Stimulated activated CD8-positive, alpha-beta memory T cell treated with anti-CD3 and anti-CD28 coated beads, Interleukin-2, amount 100 ng/mL, for 1 hour (primary cell): ENCODE results near the gene SYNGR4.

Experiments
- DNase-seq, 2 donors: peaks; one replicate each; pipeline ENCODE4 v3.0.0-alpha.2; 2020; ENCODE audit warnings: low read depth in 2 of 2

Gene SYNGR4

DNA sequence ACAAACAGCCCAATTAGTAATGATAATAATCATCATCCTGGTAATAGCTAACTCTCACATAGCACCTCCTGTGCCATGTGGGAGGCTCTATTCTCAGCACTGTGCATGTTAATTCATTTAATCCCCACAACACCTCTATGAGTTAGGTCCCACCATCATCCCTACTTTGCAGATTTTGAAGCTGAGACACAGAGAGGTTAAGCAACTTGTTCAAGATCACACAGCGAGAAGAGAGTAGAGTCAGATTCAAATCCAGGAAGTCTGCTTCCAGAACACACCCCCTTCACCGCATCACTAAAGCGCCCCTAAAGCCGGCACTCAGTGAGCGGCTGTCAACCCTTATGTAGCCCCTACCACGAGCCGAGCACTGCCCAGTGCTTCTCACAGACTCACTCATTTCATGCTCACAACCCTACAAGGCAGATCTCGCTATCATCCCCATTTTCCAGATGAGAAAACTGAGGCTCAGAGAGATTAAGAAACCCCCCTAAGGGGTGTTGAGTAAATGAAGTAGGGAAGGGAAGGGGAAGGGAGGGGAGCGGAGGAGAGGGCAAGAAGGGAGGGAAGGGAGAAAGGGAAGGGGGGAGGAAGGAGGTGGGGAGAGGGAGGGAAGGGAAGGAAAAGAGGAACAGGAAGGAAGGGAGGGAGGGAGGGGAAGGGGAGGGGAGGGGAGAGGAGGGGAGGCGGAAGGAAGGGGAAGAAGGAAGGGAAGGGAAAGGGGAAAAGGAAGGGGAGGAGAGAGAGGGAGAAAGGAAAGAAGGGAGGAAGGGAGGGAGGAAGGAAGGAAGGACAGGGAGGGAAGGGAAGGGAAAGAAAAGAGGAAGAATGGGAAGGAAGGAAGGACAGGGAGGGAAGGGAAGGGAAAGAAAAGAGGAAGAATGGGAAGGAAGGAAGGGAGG, 22.4 kb upstream of the SYNGR4 start:
- no peak for DNase-seq

DNA sequence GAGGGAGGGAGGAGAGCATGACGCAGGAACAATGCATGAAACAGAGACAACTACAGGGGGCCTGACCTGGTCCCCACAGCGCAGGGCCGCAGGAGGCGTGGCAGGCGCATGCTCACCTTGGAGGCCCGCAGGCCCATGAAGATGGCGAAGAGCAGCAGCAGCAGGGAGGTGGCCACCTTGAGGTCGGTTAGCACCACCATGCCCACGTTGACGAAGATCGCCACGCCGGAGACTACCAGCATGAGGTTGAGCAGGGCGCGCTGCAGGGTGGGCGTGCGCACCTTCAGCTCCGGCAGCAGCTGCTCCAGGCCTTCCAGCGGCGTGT, 21.8 kb upstream of the SYNGR4 start:
- DNase-seq: no peak

DNA sequence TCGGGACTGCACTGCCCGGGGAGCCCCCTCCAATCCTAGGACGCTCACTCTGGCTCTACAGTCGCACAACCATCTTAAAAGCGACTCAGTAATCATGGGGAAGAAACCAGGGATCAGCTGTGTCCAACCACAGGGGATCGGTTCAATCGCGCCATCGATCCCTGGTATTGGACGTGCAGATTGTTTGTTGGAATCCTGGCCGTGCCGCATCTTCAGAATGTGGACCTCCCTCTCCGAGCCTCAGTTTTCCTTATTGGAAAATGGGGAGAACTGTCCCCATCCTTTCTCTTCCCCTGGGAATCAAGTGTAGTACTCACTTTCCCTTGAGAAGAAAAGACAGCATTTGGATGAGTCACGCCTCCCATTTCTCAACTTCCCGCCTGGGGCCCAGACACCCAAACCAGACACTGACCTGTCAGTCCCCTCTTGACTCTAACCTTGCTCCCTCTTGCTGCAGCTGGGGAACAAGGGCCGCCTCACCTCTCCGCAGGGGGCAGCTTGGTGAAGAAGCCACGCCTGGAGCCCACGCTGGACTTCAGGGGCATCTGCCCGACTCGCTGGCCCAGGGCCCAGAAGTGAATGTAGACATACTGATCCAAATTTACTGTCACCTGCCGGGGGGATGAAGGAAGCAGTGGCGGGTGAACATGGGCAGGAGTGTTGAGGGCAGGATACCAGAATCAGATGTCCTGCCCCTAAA, 21.2 kb upstream of the SYNGR4 start:
- DNase-seq: no peak

DNA sequence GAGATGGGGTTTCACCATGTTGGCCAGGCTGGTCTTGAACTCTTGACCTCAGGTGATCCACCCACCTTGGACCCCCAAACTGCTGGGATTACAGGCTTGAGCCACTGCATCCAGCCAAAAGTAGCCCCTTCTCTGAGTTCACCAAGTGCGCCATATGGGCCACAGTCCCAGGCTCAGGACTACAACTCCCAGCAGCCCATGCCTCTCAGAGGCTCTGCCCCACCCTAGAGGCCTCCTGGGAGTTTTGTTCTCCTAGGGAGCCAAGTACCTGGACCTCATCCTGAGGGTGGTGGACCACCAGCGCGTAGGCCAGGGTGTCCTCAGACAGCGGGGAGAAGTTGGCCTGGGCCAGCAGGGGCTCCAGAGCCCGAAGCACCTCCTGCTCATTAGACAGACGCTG, 19.3 kb upstream of the SYNGR4 start:
- no peak for DNase-seq

DNA sequence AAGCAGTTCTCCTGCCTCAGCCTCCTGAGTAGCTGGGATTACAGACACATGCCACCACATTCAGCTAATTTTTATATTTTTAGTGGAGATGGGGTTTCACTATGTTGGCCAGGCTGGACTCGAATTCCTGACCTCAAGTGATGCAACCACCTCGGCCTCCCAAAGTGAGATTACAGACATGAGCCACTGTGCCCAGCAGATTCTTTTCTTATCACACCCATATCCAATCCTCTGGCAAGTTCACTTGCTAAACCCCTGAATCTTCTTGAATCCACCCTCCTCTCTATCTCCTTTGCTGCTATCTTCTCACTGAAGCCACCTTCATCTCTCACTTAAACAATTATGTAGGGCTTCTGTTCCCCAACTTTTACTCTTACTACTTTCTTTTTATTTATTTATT, 18.0 kb upstream of the SYNGR4 start:
- no peak for DNase-seq

DNA sequence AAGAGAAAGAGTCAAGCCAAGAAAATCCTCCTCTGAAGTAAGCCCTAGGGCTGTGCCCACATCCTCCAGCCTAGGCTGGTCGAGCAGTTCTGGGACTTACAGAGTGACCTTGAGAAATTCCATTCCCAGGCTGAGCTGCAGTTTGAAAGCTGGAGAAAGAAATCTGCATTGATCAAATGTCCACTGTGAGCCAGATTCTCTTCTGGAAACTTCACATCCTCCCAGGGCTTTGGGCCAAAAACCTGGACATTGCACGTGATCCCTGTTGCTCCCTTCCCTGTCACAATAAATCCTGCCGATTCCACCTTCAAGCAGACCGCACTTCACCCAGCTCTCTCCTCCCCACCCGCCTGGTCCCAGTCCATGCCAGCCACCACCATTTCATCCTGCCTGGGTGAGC, 16.1 kb upstream of the SYNGR4 start:
- DNase-seq: no peak

DNA sequence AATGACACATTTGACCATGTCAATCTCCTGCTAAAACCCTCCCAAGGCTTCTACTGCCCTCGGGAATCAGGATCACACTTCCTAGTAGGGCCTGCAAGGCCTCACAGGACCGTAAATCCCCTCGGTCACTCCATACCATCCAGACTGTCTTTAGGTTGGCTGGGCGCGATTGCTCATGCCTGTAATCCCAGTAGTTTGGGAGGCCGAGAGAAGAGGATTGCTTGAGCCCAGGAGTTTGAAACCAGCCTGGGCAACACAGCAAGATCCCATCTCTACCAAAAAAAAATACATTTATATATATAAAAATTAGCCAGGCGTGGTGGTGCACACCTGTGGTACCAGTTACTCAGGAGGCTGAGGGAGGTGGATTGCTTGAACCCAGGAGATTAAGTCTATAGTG, 15.4 kb upstream of the SYNGR4 start:
- no peak for DNase-seq

DNA sequence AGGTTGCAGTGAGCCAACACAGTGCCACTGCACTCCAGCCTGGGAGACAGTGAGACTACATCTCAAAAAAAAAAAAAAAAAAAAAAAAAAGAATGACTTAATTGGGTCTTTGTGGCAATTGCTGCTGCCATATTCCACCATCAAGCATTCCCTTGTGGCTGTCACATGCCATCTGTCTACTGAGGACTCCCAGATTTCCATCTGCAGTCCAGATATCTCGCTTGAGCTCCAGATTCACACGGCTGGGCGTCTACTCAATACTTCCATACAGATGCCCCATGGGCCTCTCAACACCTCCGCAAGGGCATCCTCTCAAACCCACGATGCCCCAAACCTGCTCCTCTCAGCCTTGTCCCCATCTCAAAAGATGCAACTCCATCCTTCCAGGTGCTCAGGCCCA, 13.3 kb upstream of the SYNGR4 start:
- DNase-seq: no peak

DNA sequence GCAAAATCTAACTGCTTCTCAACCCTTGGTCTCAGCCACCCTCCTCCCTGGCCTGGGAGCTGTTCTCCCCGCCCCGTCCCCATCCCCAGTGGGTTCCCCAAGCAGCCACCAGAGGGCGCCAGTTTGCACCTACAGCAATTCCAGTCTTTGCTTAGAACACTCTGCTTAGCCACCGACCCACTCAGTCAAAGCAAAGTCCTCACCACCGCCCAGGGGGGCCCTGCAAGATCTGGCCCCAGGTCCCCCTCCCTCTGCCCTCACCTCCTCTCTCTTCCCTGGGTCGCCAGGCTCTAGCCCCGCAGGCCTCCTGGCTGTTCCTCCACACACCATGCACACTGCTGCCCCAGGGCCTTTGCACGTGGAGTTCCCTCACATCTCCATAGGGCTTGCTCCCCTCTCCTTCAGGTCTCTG, 12.8 kb upstream of the SYNGR4 start:
- peak; percentile 55 to 68 for DNase-seq

DNA sequence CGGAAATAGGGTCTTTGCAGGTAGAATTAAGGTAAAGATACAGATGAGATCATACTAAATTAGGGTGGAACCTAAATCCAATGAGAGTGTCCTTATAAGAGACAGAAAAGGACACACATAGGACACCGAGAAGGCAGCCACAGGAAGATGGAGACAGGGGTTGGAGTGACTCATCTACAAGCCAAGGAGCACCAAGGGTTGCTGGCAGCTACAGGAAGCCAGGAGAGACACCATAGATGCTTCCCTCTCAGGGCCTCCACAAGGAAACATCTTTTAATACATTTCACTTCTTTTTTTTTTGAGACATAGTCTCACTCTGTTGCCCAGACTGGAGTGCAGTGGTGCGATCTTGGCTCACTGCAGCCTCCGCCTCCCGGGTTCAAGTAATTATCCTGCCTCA, 10.5 kb upstream of the SYNGR4 start:
- DNase-seq: no peak

DNA sequence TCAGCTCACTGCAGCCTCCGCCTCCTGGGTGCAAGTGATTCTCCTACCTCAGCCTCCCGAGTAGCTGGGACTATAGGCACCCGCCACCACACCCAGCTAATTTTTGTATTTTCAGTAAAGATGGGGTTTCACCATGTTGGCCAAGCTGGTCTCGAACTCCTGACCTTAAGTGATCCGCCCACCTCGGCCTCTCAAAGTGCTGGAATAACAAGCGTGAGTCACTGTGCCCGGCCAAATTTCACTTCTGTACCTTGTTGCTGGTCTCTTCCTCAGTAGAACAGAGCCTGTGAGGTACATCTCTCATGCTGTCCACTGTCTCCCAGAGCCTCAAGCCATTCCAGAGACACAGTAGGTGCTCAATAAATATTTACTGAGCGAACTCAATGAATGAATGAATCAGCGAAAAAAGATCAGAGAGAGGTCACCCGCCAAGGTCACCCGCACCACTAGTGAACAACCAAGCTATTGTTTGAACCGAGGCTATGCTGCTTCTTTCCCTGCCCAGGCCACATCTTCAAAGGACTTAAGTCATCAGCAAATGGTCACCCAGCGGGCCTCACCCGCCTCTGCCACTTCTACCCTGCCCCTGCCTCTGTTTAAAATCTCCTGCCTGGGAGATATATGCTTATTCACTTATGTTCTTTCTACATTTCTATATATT, 9.7 kb upstream of the SYNGR4 start:
- no peak for DNase-seq

DNA sequence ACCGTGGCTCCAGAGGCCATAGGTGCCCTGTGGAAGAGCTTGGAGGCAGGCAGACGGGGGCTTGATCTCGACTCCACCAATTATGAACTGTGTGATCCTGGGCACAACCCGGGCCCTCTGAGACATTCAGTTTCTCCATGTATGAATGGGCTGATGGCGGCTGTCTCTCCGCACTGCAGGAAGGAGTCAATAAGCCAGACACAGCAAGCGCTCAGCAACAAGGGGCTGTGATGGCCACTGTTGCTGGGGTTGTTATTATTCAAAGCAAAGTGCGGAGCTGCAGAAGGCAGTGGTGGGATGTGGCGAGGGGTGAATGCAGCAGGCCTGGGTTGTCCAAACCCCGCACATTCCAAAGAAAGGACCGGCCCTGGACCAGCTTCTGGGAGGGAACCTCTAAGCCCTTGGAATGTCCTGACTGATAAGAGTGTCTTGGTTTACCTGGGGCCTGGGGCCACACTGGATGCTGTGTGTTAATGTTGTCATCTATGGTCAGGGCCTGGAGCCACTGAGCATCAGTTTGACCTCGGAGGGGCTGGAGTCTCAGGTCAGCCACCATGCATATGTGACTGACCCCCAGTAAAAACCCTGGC, 8.7 kb upstream of the SYNGR4 start:
- DNase-seq: no peak

DNA sequence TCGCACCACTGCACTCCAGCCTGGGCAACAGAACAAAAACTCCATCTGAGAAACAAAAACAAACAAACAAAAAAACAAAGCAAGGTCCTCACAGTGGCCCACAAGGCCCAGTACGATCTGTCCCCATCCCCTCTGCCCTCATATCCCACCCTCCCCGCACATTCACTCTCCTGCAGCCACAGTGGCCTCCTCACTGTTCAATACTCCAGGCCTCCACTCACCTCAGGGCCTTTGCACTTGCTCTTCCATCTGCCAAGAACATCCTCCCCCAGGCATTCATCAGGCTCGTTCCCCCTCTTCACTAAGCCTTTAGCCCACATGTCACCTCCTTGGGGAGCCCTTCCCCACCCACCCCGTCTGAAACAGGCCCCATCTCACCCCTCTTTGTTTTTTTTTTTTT, 5.0 kb upstream of the SYNGR4 start:
- no peak for DNase-seq

DNA sequence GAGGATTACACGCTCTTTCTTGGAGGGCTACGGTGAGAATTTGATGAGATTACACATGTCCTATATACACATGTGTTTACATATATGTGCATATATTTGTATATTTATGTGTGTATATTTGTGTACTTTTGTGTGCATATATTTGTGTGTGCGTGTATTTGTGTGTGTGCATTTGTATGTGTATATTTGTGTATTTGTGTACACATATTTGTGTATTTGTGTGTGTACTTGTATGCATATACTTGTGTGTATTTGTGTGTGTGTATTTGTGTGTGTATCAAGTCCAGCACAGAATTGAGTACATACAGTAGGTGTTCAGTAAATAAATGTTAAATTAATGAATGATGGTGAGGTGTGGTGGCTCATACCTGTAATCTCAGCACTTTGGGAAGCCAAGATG, 2.3 kb upstream of the SYNGR4 start:
- no peak for DNase-seq

DNA sequence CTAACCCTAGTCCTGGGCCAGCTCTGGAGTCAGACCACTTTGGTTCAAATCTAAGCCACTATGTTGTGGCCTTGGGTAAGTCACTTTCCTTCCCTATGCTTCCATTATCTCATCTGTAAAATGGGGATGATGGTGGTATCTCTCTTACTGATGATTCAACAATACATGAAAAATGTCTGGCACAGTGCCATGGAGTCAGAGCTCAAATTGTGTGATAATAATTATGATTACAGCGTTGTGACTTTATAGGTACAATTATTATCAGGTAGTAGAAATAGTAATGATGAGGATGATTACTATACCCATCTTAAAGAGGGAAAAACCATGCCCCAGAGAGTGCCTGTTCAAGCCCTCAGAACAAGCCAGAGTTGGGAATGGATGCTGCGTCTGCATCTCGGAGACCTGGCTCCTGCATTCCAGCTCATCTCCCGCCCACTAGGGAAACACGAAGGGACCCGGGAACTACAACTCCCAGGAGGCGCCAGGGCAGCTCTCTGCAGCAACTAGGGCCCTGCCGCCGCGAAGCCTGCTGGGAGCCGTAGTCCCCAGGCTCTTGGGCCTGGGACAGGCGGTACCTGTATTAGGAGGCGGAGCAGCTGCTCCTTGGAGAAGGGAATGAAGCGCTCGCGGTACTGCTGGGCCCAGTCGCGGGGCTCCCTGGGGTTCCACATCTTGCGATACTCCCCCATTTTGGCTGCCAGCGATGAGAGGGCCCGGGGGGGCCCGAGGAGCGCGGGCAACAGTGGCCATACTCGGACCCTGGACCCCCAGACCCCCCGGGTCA, 1.3 kb upstream of the SYNGR4 start:
- DNase-seq: peak; percentile 68 to 77

DNA sequence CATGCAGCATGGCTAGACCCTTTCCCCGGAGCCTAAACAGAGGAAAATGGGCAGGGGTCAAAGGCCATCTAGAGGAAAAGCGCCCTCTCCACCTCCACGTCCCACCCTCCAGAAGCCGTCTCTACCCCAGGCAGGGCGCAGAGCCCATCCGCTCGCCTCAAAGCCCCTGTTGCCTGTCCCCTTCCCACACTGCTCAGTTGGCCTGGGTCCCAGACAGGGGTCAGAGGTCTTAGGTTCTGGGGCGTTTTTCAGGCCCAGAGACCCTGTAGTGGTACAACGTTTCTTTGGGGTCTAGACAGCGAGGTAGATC, 712 bp upstream of the SYNGR4 start:
- DNase-seq: no peak

DNA sequence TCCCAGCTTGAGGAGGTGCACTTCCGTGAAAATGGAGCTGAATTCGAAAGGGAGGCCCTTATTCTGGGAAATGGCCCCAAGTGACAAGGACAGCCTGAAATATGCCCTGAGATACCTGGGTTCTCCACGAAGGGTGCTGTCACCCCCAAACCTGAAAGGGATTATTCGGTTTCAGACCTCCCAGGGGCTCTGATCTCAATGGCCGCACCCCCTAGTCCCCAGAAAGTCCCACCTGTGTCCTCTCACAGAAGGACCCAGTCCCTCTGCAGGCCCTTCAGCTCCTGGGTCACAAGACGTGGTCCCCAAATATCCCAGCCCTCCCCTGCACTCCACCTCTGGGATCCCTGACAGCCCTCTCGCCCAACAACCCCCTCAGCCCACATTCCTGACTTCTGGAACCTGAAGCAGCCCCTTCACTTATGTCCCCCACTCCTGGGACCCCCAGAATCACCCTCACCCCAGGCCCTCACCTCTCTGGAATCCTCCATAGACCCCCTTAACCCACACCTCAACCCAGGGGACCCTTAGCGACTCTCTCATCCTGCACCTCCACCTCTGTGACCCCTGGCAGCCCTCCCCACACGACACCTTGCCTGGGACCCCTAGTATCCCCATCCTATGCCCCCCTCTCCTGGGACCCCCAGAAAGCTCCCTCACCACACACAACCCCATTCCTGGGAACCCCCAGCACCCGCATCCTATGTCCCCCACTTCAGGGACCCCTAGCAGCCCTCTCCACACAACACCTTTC, 606 bp downstream of the SYNGR4 start:
- DNase-seq: no peak

DNA sequence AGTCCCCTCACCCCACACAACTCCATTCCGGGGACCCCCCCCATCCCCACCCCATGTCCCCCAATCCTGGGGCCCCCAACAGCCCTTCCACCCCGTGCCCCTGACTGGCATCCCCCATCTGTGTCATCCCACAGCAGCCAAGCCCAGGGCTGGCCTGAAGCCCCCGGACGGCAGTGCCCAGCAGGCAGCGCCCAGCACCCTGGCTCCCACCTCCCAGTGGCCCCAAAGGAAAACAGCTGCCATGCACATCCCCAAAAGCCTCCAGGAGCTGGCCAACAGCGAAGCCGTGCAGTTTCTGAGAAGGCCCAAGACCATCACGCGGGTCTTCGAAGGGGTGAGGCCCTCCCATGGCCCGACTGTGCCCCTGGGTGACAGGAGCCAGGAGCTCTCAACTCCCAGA, 1.4 kb downstream of the SYNGR4 start:
- DNase-seq: no peak

DNA sequence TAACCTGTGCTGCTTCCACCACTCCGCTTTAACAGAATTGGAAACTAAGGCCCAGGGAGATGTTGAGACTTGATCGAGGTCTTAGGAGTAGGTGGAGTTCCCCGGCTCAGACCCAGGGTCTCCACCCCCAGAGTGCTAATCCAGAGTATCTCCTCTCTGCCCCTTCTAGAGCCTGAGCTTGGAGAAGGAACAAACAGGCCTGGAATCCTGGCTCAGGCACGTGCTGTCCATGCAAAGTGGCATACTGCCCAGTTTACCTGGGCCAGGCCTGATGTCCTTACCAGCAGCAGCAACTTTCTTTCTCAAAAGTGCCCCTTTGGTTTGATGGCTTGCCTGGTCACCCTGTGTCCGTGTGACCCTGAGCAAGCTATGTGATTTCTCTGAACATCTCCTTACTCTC, 3.7 kb downstream of the SYNGR4 start:
- no peak for DNase-seq

DNA sequence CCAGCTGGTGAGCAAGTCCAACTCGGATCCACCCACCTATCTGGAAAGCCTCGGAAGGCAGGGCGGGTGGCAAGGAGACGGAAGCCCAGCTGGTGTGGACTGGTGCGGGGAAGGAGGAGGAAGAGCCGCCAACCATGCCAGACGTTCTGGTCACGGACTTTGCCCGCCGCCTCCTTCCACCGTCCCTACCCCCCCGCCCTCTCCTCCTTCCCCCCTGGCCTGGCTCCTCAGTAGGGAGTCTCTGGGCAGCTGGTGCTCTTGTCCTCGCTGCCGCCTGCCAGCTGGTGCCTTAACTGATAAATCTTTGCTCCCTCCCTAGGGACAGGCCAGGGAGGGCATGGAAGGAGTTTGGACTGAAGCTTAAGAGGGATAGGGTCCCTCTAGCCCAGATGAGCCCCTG, 4.8 kb downstream of the SYNGR4 start:
- no peak for DNase-seq

DNA sequence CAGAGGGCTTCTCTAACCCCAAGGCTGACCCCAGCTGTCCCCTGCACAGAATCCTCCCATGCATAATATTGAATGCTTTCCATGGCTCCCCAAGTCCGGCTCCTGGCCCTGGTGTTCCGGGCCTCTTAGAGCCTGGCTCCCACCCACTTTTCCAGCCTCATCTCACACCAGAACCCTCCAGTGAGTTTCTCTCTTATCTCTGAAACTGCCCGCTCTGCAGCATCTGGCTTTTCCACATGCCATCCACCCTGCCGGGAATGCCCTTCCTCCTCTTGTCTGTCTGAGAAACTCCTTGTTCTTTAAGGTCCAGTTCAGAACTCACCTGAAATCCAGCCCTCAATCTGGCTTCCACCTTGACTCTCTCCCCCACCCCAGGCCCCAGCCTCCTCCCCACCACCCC, 6.8 kb downstream of the SYNGR4 start:
- no peak for DNase-seq
